ENCODE measurements around the gene HPCAL1.

The HPCAL1 gene

DNA sequence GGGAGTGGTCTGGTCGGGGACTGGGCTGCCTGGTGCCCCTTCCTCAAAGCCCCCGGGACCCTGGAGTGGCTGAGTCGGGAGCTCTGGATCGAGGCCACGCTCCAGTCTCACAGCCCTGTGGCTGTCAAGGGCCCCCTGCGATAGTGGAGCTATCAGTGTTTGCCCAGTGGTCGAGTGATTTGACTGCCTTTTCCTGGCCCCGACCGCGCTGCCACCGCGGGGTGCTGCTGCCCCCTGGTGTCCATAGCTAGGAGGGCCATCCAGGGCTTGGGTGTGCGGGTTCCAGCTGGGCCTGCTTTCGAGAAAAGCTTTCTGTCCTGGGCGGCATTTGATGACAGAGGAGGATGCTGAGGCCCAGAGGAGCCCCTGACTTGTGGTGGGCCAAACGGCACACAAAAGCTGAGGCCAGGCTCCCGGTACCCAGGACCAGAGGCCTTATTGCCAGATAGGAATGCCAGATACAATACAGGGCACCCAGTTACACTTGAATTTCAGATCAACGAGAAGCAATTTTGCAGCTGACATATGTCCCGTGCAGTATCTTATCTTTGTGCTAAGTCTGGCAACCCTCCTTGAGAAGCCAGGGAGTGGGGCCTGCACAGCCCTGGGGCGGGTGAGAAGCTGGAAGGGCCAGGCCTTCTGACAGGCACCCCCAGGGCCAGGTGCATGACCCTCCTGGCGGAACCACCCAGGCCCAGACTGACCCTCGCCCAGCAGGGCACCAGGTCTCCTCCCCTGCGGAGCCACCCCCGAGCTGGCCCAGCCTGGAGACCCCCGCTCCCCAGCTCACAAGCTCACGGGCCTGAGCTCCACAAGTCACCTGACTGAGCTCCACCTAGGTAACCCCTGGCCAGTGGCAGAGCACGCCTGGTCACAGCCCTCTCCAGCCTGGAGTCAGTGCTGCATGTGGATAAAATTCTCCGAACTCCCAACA is 132.4 kb downstream of the HPCAL1 start:
- H3K27ac ChIP-seq: no peak overlapping the region; the same call in 1 of the 2 replicates
- peak; percentile 87 for TF ChIP-seq CTCF (conservative IDR thresholded peaks at IDR 0.05)

GRCh38 chr2:10435820-10436204 is 133.1 kb downstream of the HPCAL1 start:
- H3K27ac ChIP-seq: no peak overlapping the region
- TF ChIP-seq CTCF (conservative IDR thresholded peaks at IDR 0.05): no peak

DNA sequence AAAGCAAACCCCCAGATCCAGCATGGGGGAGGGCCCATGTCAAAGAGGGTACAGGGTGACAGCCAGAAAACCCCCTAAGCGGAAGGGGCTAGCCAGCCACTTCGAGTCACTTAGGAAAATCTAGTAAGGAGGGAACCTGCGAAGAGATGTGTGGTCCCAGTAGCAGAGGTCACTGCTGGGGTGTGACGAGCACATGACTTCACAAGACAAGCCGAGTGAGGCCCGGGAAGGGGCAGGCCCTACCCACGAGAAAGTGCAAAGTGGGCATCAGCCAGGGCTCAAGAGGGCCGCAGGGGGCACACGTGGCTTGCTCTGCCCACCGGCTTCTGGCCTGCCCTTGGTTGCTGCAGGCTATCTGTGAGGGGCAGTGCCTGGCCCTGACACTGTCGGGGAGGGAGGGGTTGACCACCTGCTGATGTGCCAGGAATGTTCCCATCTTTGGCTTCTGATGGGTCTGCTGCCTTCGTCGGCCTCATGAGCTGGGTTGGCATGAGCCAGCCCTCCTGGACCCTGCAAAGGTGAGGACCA is 133.9 kb downstream of the HPCAL1 start:
- no peak overlapping the region for H3K27ac ChIP-seq
- TF ChIP-seq CTCF (conservative IDR thresholded peaks at IDR 0.05): no peak

GRCh38 chr2:10437806-10438205 is 135.1 kb downstream of the HPCAL1 start:
- no peak for TF ChIP-seq CTCF (conservative IDR thresholded peaks at IDR 0.05)
- no peak overlapping the region for H3K27ac ChIP-seq

DNA sequence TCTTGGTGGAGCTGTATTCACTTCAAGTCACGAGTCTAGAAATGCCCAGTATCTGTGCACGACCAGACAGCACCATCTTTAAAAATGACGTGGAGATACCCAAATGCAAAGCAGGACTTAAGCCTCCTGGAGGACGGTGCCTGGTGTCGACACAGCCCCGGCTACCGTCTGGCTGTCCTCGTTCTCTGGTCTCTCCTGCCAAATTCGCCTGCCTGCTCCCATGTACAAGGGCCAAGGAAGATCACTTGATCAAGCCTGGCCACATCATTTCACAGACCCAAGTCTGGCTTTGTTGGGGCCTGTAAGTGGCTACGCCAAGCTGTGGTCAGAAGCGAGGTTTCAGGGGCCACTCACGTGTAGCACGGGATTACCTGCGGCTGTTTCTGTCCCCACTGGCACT is 136.0 kb downstream of the HPCAL1 start:
- no peak overlapping the region for H3K27ac ChIP-seq
- no peak for TF ChIP-seq CTCF (conservative IDR thresholded peaks at IDR 0.05)

DNA sequence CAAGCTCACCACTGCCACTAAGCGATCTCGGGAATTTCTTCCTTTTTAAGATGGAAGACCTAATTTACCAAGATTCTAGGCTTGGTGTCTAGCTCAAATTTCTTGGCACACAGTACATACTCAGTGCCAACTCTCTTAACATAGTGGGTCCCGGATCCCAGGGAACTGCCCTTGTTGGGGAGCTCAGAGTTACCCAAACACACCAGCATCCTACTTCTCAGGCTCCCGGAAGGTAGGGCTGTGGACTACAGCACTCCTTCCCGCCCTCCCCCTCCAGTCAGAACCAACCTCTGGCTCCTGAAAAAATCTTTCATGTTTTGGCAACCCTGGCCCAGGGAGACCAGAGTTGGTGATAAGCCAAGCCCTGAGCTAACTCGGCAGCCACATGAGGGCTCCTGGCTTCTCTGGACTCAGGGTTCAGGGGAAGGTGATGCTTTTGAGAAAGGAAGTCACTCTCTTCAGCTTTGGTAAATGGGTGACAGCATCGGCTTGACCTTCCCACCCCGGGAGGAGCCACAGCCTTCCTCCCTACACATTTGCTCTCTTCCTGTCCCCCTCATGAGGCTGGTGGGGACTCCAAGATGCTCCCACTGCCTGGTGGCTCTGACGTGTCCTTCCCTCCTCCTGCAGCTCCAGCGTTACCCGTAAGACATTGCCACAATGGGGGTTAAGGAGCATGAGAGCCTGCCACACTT is 136.6 kb downstream of the HPCAL1 start:
- TF ChIP-seq CTCF (conservative IDR thresholded peaks at IDR 0.05): no peak
- H3K27ac ChIP-seq: no peak overlapping the region

- no peak overlapping the region for H3K27ac ChIP-seq
- TF ChIP-seq CTCF (conservative IDR thresholded peaks at IDR 0.05): no peak
Observed at GRCh38 chr2:10439971-10440370, 137.3 kb downstream of the HPCAL1 start.

Measured in VCaP (cell line).